Smooth muscle cell (in vitro differentiated cells): ENCODE data around the gene SP140L. TPM values are rescaled to one million over a fixed set of nuclear protein-coding genes. Genes with fewer than 3 reads are reported as not detected.

Experiments used
- DNase-seq: peaks from one replicate; lab custom pipeline; 2025; ENCODE audit not compliant: unreplicated experiment; lab: John Stamatoyannopoulos, UW
- H2AFZ ChIP-seq: fragments of 200-600 bp; sonication (generic); 2 replicates; pipeline ENCODE4 v1.6.0; 2016; ENCODE audit warnings: antibody characterized with exemption, low read depth, mild to moderate bottlenecking
- H3F3A ChIP-seq: fragments of 200-600 bp; sonication (generic); 2 replicates; pipeline ENCODE4 v1.6.0; 2017; ENCODE audit warnings: antibody characterized with exemption, low read depth
- H3K27ac ChIP-seq: fragments of 200-600 bp; sonication (generic); 2 replicates; pipeline ENCODE4 v1.5.1; 2016; ENCODE audit warnings: low read depth, mild to moderate bottlenecking
- H3K27me3 ChIP-seq: fragments of 200-600 bp; sonication (generic); 2 replicates; pipeline ENCODE4 v1.6.1; 2016; ENCODE audit warnings: low read depth, mild to moderate bottlenecking
- H3K36me3 ChIP-seq: fragments of 200-600 bp; sonication (generic); 2 replicates; pipeline ENCODE4 v1.5.1; 2016; ENCODE audit warnings: low read depth
- H3K4me1 ChIP-seq: fragments of 200-600 bp; sonication (generic); 2 replicates; pipeline ENCODE4 v1.5.1; 2016; ENCODE audit warnings: low read depth
- H3K4me2 ChIP-seq: fragments of 200-600 bp; sonication (generic); 2 replicates; pipeline ENCODE4 v1.6.0; 2016; ENCODE audit warnings: mild to moderate bottlenecking
- H3K4me3 ChIP-seq: fragments of 200-600 bp; sonication (generic); 2 replicates; pipeline ENCODE4 v1.5.1; 2016; ENCODE audit warnings: mild to moderate bottlenecking
- H3K79me2 ChIP-seq: fragments of 200-600 bp; sonication (generic); 2 replicates; pipeline ENCODE4 v1.6.0; 2016; ENCODE audit warnings: low read depth, mild to moderate bottlenecking
- H3K9ac ChIP-seq: fragments of 200-600 bp; sonication (generic); 2 replicates; pipeline ENCODE4 v1.6.0; 2016; ENCODE audit warnings: low read depth
- H3K9me3 ChIP-seq: fragments of 200-600 bp; sonication (generic); replicated peaks from 2 replicates; pipeline ENCODE4 v1.5.1; 2016; ENCODE audit warnings: low read depth
- H4K20me1 ChIP-seq: fragments of 200-600 bp; sonication (generic); 2 replicates; pipeline ENCODE4 v1.6.0; 2016; ENCODE audit warnings: low read depth
- CTCF ChIP-seq: fragments of 200-600 bp; sonication (generic); IDR thresholded peaks from 2 replicates; pipeline ENCODE4 v1.5.1; 2017; ENCODE audit warnings: borderline replicate concordance, mild to moderate bottlenecking, antibody characterized with exemption; ENCODE audit not compliant: insufficient read depth, poor library complexity, severe bottlenecking
- WGBS: methylation state at CpG from one replicate; pipeline ENCODE4 v1.1.7; 2016; ENCODE audit warnings: low lambda C conversion rate; 5-methylcytosine and 5-hydroxymethylcytosine counted together
- polyA plus RNA-seq: library from polyadenylated mRNA; unstranded; fragments of >200 nt; fragmentation: Nextera tagmentation; extraction: Ambion mirVana; gene quantifications from 2 replicates; pipeline ENCODE4 v1.2.1, GENCODE V29; 2016
- total RNA-seq: library from RNA; depleted of rRNA; stranded (reverse); fragments of >200 nt; gene quantifications from 2 replicates; pipeline ENCODE4 v1.2.3, GENCODE V29; 2014

Gene SP140L
- total and polyA plus RNA-seq, 2 experiments from 2014 or later: 0.90 to 1.6 TPM

DNA sequence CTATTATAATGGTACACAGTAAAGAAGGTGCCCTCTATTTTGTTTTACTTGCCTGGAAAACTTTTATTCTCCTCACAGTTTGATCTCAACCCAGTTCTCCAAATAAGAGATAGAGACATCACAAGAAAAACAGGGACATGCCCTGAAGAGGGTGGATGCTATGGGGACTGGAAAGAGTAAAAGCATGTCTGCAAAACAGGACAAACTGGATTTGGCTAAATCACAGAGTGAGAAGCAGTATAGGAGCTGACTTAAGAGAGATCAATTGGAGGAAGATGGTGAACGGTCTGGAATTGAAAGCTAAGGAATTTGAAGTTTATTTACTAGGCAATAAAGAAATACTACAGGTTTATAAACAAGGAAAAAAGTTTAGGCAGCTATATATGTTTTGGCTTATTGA, 33.0 kb downstream of the SP140L start:
- Histone ChIP-seq H2AFZ (no peak overlapping the region), H3K9me3 (no peaks in the 10 kb centered on the region), H3K4me3 (no peak overlapping the region), H3K79me2 (no peaks in the 10 kb centered on the region), H3K36me3 (no peaks in the 10 kb centered on the region), H3K27me3 (no peaks in the 10 kb centered on the region), H3F3A (no peaks in the 10 kb centered on the region), H4K20me1 (no peaks in the 10 kb centered on the region), H3K4me2 (no peak overlapping the region), H3K9ac (no peak overlapping the region), H3K4me1 (no peaks in the 10 kb centered on the region), H3K27ac (no peak overlapping the region)
- DNase-seq: no peak
- no peak for TF ChIP-seq CTCF
- 67% methylated on average over 1 of the region's 1 CpG for WGBS

DNA sequence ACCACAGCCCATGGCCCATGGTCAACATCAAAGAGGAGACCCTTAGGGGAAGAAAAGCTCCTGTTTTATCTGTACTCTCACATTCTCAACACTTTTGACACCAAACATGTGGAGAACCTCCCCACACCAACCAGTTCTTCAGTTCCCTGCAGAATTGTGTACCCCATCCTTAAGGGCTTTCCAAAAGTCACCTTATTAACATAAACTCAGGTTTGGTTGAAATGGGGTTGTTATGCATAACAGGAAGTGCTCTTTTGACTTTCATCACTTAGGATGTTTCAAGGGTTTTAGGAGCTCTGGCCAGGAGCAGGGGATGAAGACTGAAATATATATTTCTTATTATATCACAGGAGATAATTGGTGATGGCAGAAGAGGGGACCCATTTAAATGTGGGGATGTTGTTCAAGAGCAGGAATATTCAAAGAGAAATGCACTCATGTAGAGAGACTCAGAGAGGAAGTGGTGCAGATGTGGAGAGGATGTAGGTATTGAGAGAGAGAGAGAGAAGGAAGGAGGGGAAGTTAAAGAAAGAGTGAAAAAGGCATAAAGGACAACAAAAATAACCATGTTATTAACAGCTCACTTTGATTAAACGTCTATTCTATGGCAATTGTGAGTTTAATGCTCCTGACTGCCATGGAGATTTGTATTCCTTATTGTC, 35.2 kb downstream of the SP140L start:
- no peaks in the 10 kb centered on the region for H3K36me3 ChIP-seq
- no peak for DNase-seq
- H4K20me1 ChIP-seq: no peaks in the 10 kb centered on the region
- H3F3A ChIP-seq: no peaks in the 10 kb centered on the region
- no peak overlapping the region for H3K27ac ChIP-seq
- H3K9me3 ChIP-seq: no peaks in the 10 kb centered on the region
- no peak overlapping the region for H3K4me2 ChIP-seq
- no peak overlapping the region for H3K9ac ChIP-seq
- 75% methylated on average over 1 of the region's 1 CpG for WGBS
- no peak overlapping the region for H3K4me3 ChIP-seq
- no peaks in the 10 kb centered on the region for H3K27me3 ChIP-seq
- no peak for TF ChIP-seq CTCF
- no peaks in the 10 kb centered on the region for H3K79me2 ChIP-seq
- no peaks in the 10 kb centered on the region for H3K4me1 ChIP-seq
- H2AFZ ChIP-seq: no peak overlapping the region

- Histone ChIP-seq H3K36me3 (no peaks in the 10 kb centered on the region), H3F3A (no peaks in the 10 kb centered on the region), H3K9ac (no peak overlapping the region), H3K27ac (no peak overlapping the region), H3K4me3 (no peak overlapping the region), H3K9me3 (no peaks in the 10 kb centered on the region), H3K4me1 (no peaks in the 10 kb centered on the region), H4K20me1 (no peaks in the 10 kb centered on the region), H2AFZ (no peak overlapping the region), H3K27me3 (no peaks in the 10 kb centered on the region), H3K4me2 (no peak overlapping the region), H3K79me2 (no peaks in the 10 kb centered on the region)
- WGBS: 88% methylated on average over 2 of the region's 2 CpGs
- no peak for DNase-seq
- no peak for TF ChIP-seq CTCF
Measured at GRCh38 chr2:230382108-230382507, 55.1 kb downstream of the SP140L start.

DNA sequence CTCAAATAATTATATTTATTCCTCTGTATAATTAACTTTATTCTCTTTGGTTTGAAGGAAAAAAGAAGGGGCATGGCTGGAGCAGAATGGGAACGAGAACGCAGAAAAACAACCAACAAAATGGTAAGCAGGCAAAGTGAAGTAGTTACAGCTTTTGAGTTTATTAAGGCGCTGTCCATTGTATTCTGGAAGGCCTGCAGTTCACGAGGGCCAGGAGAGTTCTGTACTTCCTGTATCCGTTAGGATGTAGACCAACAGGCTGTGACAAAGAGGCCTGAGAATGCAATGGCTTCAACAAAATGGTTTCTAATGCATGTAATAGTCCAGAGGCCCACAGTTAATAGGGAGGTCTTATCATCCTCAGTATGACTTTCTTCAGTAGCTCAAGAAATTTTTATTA, 56.5 kb downstream of the SP140L start:
- H3K9ac ChIP-seq: no peak overlapping the region
- no peaks in the 10 kb centered on the region for H3K36me3 ChIP-seq
- H3K4me3 ChIP-seq: no peak overlapping the region
- no peak for DNase-seq
- H3K27me3 ChIP-seq: no peaks in the 10 kb centered on the region
- H3F3A ChIP-seq: no peaks in the 10 kb centered on the region
- no peak overlapping the region for H3K27ac ChIP-seq
- H3K4me1 ChIP-seq: no peaks in the 10 kb centered on the region
- no peaks in the 10 kb centered on the region for H3K79me2 ChIP-seq
- H3K4me2 ChIP-seq: no peak overlapping the region
- H2AFZ ChIP-seq: no peak overlapping the region
- no peak for TF ChIP-seq CTCF
- 86% methylated on average over 5 of the region's 5 CpGs for WGBS
- H4K20me1 ChIP-seq: no peaks in the 10 kb centered on the region
- no peaks in the 10 kb centered on the region for H3K9me3 ChIP-seq
